COLO668 (cell line): Measurements from ENCODE around the gene POLR1H.

Experiments
- DNase-seq: peaks from one replicate; lab custom pipeline; 2025; ENCODE audit not compliant: unreplicated experiment; lab: John Stamatoyannopoulos, UW

Gene POLR1H

GRCh38 chr6:30093951-30094661, 33.0 kb downstream of the POLR1H start:
- DNase-seq: no peak

DNA sequence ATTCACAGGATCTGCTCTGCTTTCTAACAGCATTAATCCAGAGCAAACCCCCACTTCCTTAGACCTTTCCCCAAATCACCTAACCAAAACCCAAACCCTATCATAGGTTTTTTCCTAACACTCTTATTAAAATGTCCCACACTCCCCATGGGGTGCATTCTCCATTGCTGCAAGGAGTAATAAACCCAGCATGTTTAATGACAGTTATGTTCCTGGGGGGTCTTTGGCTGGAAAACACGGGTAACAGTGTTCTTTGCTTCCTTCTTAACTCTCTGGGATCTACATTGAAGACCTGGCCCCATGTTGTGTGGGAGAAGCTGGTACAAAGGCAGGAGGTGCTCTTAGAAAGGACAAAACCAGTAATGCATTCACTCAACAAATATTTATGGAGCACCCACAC, 35.8 kb downstream of the POLR1H start:
- no peak for DNase-seq

GRCh38 chr6:30097902-30098768, 37.1 kb downstream of the POLR1H start:
- DNase-seq: no peak

GRCh38 chr6:30100154-30100553, 39.1 kb downstream of the POLR1H start:
- DNase-seq: no peak

DNA sequence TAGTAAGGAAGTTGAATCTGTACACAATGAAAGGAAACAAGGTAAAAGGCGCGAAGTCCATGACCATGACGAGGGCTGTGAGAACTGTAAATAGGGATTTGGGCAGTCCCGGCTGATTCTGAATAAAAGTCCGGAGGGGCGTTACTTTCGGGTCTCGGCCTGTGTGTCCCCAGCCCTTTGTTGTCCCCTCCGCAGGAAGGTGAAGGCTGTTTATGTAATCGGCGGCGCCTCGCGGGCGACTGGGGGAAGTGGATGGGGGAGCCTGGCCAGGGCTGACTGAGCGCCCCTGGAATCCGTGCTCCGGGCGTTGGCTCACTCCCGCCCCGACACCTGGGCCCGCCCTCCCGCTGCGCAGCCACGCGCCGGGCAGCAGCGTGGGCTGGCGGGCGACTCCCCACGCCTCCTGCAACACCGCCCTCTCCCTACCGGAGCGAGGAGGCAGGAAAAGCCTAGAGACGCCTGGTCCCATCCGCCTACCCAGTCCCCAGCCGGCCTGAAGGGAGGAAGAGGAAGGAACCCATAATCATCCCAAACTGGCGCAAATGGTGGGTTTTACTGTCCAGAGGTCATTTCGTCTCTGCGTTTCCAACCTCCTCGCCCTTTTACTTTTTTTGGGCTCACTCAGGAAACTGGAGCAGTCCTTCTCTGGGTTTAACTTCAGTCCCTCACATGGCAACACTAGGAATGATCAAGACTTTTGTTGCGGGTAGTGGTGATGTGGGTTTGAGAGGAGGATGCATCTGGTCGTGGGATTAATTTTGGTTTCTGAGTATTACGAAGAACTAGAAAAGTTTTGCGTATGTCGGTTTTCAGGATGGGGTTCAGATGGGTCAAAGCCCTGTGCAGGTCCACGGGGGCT, 39.7 kb downstream of the POLR1H start:
- peak; percentile 61 for DNase-seq

DNA sequence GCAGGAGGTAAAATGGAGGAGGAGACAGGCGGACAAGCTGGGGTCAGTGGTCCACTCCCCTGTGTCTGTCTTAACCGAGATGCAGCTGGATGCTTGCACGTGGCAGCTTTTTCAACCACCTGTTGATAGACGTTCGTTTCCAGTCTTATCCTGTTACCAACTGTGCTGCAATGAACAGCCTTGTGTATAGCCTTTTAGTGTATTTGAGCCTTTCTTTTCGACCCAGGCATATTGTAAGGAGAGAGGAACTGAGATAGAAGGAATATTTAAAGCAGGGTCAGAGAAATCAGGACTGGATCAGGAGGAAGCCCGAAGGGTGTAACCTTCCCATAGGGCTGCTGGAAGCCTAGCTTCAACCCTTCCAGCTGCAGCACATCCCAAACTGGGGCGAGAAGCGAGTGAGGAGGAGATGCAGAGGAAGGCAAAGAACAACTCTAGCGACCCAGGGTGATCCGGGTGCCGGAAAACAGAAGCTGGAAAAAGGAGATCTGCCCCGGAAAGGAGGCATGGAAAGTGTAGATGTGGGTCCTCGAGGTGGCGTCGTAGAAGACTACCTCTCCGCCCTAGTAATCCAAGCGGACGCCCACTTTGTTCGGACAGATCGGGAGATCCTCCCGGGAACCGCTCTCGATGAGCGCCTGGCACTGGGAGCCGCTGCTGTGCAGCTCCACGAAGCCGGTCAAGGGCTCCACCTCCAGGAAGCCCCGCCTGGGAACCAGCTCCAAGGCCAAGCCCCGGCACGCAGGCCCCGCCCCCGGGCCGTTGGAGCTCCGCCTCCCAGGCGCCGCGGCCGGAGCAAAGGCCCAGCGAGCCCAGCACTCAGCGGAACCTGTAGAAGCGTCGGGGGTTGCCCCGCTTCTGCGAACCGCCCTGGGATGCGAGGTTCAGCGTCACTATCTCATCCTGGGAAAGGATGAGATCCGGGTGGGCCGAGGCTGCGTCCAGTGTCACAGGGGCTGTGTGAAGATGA, 40.7 kb downstream of the POLR1H start:
- DNase-seq: peak; percentile 83

DNA sequence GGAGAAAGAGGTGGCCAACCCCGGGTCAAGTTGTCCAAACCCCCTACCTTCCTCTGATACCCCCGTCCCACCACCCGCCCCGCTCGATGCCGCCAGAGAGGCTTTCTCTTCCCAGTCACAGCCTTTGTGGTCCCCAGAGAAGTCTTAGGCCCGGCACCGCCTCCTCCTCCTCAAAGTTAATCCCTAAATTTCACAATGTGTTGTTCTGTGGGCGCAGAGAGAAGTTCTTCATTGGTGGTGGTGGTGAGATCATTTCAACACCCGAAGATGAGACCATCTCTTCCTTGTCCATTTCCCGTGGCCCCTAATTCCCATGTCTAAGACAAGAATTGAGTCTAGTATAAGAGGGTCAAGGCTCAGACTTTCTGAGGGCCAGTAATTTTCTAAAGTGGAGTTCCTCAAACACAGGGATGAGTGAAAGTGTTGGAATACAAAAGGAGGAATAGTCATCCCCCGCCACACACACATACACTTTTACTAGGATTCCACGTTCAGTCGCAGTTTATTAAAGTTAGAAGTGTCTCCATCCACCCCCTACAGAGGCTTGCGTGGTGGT, 41.4 kb downstream of the POLR1H start:
- no peak for DNase-seq

GRCh38 chr6:30102970-30103871, 42.2 kb downstream of the POLR1H start:
- peak; percentile 62 for DNase-seq

DNA sequence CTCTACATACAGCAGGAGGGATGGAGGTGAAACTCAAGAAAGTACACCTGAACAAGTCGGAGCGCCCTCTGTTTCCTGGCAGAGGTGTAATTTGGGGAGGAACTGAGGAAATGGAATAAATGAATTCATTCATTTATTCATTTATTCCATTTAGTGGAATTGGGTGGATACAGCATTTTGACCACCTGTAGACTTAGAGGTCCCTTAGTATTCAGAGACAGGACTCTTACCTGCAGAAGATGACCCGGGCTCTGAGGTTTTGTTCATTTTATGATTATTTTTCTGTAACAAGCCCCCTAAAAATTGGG, 42.8 kb downstream of the POLR1H start:
- no peak for DNase-seq

- DNase-seq: no peak
Measured at GRCh38 chr6:30104661-30105060, 43.6 kb downstream of the POLR1H start.

DNA sequence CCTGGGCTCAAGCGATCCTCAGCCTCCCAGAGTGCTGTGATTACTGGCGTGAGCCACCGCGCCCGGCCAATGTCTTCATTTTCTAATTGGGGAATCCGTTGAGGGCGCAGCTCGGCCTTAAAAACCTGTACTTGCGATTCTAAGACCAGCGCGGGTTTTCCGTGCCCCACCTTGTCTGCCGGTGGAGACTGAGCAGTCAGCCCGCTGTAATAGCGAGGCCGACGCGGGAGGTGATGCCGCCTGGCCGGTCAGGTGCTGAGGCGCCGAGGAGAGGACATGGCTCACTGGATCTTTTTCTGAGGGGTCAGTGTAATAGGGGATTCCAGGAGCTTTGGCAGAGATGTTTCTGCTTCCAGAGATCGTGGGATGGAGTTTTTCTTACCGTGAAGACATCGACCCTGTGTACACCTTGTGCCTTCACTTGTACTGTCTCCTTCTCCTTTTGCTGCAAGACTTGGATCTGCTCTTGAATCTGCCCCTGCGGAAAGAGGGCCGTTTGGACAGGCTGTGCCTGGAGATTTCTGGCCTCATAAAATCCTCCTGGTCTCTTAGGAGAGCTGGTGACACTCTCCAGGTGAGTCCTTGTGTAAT, 50.3 kb downstream of the POLR1H start:
- no peak for DNase-seq

- no peak for DNase-seq
Measured at GRCh38 chr6:30112402-30112994, 51.4 kb downstream of the POLR1H start.

DNA sequence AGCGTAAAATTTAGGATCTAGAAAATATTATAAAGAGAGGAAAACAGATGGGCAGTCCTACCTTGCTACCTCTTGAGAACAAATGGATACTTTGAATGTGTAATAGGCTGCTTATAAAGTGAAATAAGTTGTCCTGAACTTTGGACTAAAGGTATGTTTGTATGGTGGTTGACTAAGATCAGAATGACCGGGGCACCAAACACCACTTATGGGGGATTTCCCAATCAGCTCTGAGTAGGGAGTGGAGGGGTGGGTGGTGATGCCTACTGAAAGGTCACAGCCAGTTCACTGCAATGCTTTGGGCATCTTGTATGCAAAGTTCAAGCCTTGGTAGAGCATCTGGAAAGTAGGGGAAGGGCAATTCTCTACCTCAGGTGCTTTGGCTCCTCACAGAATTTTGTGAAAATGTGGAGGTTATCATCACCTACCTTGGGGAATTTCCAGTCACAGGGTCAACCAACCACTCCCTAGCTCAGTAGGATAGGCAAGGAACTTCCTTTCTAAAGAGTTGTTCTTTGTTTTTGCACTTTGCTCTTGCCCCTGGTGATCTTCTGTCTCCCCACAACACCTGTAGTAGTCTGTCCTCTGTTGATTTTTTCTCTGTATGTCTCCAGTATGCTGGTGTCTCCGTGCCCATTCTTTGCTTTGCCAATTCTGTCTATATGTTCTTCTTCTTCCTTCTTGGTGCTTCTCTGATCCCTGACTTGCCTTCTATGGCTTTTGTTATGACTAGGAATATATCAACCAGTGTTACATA, 52.1 kb downstream of the POLR1H start, which contains the start of gene TRIM31:
Gene TRIM31, minus strand, starts transcription at position 88 of the 757 bp plus-strand sequence. CDS start 285 bp downstream, outside the sequence.
- DNase-seq: no peak

GRCh38 chr6:30113841-30114240, 52.8 kb downstream of the POLR1H start:
- no peak for DNase-seq
